Stimulated activated CD4-positive, alpha-beta T cell treated with anti-CD3 and anti-CD28 coated beads, Interleukin-4, amount 100 ng/mL, for 24 hours (primary cell): ENCODE measurements around the gene MRM2.

Source experiments
- DNase-seq: peaks from one replicate; pipeline ENCODE4 v3.0.0-alpha.2; 2020

The MRM2 gene

DNA sequence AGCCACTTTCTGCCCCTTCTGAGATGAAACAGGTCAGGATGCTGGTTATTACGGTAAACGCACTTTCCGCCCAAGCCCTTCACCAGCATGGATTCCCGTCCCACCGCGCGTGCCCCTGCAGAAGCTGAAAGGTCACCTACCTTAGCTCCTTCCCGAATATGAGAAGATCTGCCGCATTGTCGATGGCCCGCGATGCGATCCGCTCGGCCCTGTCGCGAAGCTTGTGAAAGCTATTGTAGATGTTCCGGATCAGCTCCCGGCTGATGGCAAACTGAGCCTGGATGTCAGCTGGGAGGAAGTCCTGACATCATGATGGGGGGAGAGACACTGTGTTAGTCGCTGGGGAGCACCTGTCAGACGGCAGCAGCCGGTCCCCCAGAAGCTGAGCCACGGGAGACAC, 22.2 kb upstream of the MRM2 start:
- DNase-seq: no peak

DNA sequence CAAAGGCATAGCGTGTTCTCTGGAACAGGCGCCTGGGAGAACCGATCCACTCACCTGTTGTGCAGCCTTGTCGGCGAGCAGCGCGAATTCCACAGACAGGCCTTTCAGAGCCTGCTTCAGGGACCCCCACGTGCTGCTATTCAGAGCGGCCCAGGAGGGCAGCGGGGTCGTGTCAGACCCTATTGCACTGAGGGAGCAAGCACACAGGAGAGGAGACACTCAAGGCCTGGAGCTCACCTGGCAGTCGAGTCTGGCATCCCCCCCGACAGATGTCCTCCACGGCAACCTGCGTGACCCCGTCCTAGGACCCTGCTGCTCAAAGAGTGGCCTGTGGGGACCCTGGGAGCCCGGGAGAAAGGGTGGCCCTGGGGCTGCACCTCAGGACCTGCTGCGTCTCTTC, 21.2 kb upstream of the MRM2 start:
- no peak for DNase-seq

DNA sequence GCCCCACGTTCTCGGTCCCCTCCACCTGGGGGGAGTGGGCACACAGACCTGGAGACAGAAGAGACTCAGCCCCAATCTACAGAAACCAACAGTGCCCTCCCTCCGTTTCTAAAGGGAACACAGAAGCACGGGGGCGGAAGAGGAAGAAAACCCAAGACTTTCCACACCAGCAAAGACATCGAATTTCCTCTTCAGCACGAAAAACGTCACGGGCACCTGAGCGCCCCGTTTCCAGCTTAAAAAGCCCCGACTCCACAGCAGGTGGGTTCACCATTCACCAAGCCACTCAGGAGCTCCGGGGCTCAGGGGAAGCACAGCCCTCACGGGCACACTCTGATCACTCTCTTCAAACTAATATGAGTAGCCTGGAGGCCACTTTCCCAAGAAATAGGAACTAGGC, 19.6 kb upstream of the MRM2 start:
- DNase-seq: no peak

DNA sequence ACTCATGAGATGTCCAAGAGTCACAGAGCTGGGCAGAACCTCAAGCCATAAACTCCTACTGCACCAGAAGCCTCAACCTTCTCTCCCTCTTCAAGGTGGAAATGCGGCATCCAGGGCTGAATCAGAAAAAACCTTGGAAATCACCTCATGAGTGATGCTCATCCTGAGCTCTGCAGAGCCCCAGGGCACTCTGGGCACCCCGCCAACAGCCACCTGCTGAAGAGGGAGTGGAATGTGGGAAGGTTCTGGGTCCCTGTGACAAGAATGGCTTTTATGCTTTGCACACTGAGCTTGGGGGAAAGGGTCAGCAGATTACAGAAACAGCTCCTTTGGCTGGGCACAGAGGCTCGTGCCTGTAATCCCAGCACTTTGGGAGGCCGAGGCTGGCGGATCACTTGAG, 18.8 kb upstream of the MRM2 start:
- DNase-seq: no peak

DNA sequence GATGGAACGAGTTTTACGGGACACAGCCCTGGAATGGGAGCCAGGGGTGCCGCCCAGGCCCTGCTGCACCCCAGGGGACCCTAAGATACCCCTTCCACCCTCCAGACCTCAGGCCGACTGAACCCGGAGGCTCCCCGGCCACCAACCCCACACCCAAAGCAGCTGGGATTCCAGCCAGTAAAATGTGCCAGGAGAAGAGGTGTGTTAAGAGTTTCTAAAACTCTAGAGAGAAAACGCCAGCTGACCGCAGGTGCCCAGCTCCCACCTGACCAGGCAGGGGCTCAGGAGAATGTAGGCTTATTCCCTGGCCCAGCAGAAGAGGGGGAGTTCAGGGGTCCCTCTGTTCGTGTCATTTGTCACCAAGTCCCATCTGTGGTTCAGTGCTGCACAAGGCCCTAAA, 17.5 kb upstream of the MRM2 start:
- DNase-seq: no peak

DNA sequence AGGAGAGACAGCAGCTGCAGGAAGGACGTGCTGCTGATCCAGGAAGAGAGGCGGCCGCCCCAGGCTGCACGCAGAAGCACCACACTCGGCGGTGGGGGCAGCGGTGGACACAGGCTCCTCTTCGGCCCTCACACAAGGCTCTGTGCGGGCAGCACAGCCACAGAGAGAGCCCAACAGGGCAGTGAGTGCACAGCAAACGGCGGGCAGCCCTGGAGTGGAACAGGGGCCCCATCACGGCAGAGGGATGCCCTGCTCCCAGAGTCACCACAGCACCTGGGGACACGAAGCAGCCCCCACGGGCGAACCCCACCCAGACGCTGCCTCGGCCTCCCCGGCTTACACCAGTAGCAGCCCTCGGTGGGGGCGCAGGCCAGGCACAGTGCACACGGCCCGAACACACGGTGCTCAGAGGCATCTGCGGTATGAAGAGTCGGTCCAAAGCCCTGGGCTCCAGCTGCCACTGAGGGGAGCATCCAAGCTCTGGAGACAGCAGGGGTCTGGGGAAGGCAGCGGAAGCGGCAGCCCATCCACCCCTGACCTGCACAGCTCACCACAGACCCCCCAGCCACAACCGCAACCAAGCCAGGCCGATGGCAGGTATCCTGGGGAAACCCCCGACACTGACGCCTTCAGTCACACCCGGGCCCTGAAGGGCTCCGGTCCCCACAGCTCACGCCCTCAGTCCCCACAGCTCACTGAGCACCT, 16.8 kb upstream of the MRM2 start:
- no peak for DNase-seq

DNA sequence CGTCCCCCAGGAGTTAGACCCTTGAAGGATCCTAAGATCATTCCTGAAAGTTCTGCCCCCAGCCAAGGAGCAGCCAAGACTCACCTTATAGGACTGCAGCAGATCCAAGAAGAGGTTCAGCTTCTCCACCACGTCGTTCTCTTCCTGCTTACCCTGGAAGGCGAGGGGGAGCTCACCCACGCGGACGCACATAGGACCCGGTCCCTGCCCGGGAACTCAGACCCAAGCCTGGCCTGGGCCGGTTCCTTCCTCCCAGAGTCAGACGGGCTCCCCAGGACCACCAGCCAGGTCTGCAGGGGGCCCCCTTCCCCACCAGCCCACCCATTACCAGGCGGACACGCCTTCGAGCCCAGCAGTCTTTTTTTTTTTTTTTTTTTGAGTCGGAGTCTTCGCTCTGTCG, 15.6 kb upstream of the MRM2 start:
- no peak for DNase-seq

DNA sequence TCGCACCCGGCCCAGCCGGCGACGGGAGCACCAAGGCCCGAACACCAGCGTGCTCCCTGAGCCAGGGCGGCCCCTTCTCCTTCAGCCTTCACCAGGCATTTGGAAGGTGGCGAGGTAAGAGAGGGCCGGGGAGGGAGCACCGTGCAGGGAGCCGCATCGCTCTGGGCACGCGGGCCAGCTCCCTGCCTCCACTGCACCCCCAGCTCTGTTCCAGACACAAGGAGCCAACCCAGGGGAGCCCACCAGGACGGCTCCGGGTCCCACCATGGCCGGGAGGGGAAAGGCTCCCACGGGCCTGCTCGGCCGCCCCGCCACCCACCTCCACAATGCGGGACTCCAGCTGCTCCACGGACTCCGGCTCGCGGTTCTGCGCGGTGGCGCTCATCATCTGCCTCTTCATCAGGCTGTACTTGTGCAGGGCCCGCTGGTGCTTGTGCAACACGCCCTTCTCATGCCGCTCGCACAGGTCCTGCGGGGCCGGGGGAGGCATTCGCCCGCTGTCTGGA, 15.1 kb upstream of the MRM2 start:
- DNase-seq: no peak

DNA sequence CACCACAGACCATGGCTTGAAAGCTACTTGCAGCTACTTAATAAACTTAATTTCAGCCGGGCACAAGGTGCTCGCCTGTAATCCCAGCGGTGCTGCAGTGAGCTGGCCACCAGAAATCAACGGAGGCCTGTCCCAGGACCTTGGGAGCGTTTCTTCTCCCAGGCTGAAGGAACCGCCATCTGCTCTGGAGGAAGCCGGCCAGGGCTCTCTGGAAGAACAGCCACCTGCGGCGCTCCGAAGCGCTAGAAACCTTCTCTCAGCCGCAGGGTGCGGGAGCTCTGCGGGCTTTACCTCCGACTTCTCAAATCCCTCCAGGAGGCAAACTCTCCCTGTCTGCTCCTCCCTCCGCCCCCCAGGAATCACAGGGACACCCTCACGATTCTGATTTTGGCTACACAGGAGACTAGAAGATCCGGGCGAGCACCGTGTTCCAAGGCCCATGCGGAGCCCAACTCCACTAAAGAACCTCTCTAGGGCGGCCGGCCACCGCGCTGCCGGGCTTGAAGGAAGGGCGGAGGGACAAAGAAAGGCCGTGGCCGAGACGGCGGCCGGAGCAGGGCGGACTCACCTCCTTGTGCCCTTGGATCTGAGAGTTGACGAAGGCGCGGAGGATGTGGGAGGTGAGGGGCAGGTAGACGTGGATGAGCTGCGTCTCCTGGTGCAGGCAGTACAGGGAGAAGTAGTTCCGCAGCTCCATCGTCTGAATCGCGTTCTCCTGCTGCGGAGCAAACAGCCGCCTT, 14.5 kb upstream of the MRM2 start:
- no peak for DNase-seq

DNA sequence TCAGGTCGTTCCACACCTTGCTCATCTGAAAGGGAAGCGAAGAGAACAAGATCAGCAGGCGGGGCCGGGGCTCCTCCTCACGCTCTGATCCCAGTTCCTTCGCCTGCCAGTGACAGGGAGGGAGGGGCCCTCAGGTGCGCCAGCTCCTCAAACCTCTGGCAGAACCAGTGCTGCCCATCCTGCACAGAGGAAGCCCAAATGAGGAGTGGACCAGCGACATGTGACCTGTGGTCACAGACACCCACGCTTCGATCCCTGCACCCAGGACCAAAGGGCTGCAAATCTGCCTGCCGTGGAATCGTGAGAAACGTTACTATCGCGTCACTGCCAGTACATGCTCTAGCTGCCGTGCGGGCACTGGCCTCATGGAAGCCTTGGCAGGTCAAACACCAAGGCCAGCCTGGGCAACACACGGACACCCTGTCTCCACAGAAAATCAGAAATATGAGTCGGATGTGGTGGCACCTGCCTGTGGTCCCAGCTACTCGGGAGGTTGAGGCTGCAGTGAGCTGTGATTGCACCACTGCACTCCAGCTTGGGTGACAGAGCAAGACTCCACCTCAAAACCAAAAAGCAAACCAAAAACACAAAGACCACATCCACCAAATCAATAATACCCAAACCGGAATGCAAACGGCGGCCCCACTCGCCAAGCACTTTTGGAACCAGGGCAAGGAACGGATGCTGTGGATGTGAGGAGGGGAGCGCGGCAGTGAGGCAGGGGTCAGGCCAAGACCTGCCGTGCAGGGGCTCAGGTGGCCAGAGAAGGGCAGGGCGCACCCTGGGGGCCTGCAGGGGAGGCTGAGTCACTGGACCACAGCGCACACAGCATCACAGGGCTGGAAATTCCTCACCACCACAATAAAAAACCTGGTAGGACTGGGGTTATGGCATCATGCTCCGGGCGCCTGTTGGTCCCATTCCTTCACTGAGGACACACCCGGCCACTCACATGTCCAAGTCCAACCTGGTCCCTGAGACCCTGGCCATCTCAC, 13.4 kb upstream of the MRM2 start:
- no peak for DNase-seq

DNA sequence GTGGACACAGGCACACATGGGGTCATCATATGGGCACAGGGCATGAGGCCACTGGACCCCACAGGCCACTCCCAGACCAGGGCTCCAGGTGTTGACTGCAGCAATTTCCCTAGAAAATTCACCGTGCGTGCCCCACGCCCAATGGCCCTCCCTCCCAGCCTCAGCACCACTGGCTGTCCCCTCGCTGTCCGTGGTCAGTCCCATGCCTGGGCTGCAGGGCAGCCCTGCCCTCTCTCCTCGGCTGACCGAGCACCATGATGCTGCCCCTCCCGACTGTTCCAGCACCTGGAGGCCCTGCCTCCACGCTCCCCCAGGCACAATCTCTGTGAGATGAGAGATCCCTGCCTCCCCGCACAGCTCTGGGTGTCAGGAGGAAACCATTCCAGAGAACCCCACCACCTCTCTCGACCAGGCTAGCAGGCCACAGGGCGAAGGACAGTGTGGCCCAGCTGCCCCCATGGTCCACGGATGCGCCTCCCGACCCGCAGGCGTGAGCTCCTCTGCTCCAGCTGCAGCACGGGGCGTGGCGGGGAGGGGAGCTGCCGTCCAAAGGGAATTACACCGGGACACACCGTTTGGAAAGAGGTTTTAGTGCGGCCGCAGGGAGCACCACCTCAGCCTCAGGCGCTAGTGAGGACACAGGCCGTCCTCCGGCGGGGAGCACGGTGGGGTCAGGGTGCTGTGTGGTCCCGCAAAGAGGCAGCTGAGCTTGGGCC, 12.6 kb upstream of the MRM2 start:
- no peak for DNase-seq

DNA sequence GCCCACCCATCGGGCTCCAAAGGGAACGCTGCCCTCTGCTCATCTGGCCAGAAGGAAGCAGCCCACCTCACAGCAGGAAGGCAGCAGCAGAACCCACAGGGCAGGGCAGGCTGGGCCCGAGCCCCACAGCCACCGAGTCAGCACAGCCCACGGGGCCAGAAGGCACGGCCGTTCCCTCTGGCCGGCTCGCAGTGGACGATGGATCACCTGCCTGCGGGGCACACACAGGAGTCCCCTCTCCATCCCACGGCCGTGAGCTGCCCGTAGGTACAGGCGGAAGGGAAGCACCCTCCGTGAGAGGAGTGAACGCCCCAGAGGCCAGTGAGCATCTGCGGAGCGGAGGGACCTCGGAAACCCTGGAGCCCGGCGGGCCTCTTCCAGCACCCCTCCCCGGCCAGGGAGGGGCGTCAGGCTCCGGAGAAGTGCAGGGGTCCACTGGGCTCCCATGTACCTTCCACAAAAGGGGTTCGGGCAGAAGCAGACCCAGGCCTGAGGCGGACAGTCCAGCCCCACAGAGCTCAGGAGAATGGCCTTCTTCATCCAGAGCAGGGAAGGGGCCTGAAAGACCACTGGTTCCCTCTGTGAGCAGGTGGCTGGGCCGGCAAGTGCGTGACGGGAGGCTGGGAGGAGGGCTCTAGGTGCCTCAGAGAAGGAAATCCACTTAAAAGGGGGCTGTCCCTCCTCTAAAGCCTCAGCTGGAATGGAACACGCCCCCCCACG, 11.7 kb upstream of the MRM2 start:
- DNase-seq: no peak

DNA sequence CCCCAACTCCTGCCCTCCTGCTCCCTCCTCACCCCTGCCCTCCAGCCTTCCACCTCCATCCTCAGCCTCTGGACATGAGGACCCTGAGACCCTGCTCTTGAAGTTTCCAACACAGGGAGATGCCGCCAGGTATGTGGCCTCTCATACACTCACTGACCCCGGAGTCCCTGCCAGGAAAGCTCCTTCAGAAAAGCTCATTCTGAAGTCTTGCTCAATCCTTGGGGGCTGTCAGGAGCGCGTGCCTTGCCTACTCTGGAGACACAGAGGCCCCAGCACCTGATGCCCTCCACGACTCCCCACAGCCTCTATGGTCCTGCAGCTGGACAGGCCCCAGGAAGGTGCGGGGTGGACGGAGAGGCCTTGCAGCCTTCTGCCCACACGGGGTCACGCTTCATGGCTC, 11.0 kb upstream of the MRM2 start:
- no peak for DNase-seq

DNA sequence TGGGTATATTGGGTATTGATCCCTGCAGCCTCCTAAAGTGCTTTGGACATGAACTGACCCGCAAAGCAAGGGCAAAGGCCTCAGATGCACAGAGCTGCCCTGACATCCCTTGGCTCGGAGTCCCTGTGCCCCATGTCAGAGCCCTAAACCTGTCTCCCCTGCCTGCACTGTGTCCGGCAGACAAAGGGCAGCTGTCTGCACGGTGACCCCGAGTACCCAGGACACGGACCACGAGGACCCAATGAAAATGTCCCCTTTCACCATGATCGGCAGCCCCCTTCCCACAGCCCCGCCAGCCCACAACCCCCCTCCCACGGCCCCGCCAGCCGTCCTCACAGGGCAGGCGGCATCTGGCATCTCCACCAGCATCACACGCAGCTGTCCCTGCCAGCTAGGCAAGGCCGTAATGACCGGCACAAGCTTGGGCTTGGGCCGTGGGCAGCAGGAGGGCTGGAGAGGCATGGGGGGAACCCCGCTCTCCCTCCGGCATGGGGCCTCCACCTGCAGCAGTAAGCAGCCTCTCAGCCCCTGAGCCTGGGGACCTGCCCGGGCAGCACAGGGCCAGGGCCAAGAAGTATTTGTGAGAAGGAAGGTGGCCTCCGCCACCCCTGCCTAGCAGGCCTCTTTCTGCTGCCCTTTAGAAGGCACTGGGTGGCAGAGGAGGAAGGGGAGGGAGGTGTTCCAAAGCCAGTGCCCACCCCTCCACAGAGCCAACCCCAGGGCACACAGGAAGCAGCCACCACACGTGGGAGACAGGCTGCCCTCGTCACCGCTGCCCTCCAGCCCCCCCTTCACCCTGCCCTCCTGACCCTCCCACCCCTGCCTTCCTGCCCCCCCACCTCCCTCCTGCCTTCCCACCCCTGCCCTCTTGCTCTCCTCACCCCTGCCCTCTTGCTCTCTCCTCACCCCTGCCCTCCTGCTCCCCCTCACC, 10.1 kb upstream of the MRM2 start:
- DNase-seq: no peak

DNA sequence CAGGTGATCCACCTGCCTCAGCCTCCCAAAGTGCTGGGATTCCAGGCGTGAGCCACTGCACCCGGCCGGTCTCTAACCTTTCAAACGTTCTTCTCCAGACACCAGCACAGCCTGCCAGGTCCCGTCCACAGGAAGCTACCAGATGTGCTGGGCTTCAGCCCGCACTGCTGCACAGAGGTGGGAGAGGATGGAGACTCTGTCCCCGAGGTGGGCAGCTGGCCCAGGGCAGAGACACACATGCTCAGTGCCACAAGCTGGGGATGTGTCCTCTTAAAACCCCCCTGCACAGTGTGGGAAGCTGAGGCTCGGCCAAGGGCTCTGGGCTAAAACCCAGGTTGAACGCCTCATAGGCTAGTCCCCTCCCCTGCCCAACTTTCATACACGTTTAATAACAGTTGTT, 9.4 kb upstream of the MRM2 start:
- no peak for DNase-seq

DNA sequence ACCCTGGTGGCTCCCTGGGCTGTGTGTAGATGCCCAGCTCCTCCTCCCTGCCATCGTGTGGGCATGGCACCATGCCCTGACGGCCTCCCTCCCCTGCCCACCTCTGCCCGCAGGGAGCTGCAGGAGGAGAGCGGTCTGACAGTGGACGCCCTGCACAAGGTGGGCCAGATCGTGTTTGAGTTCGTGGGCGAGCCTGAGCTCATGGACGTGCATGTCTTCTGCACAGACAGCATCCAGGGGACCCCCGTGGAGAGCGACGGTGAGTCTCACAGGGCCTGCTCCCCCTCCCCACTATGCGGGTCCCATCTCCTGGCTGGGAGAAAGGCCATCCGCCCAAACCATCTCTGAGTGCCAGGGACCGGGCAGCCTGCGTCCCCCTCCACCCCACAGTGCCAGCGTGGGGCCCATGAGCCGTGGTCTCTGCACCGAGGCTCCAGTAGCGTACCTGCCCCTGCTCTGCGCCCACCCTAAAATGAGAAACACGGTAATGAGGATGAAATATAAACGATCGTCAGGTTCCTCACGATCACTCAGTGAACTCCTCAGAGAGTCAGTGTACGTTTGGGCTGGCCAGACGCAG, 7.8 kb upstream of the MRM2 start:
- DNase-seq: no peak

DNA sequence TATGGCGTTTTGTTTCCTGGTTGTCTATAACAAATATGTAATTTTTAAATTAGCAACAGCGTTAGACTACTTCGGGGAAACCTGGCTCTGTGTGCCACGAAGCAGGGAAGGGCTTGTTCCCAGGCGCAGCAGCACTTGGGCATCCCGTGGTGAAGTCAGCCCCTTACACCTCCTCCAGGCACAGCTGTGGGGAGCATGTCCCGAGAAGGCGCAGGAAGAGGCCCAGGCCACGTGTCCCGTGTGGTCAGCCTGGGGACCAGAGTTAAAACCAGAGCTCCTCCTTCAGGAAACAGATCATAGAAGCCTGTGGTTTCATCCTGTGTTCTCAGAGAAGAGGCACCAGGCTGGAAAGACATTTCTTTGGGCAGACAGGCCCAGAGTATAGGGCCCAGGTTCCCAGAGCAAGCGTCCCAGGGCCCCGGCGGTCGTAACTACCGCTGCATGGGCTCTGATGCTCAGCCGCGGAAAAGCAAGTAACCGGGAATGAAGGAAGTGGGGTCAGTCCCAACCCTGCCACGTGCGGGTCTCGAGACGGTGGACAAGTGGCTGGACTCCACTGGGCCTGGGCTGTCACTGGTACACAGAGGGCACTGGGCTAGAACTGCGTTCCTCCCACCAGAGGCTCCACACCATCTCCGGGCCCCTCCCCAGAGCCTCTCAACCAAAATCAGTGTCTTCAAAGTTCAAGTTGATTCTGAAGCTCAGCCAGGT, 7.1 kb upstream of the MRM2 start:
- peak; percentile 13 for DNase-seq

DNA sequence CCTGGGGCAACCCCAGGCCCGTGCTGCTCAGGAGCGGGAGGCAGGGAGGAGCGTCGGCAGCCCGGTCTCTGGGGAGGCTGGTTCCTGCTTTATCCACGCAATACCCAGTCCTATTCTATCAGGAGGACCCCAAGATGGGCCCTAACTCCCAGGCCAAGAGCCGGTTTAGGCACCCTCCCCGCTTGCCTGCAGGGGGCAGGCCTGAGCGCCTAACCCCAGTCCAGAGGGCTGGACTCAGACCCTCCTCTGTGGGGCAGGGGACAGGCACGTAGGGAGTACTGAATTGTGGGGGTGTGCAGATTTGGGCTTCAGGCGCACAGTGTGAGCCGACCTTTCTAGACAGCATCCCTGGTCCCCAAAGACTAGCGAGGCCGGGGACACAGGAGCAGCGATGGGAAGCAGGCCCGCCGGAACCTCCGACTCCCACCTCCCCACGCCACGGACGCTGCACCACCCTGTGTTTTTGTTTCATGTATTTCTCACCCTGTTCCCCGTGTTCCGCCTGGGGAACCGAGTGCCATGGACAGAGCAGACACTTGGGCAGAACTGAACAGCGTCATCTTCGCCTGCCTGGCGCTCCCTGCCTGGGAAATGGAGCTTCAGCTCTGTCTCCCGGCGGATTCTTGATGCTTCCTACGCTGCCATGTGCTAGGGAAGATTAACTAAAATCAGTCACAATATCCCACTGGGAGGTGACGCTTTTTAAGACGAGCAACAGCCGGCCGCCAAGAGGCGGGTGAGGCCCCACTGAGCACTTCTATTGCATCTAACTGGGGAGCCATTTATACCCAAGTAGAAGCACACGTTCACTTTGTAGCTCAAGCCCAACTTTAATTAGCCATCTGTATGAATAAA, 5.4 kb upstream of the MRM2 start:
- peak; percentile 27 for DNase-seq
